PC-3 (cell line): ENCODE measurements around the gene CRB3. TPM values are rescaled to one million over a fixed set of nuclear protein-coding genes. Genes with fewer than 3 reads are reported as not detected.

Experiments used
- ATAC-seq: fragments of 200-7000 bp; cut with Tn5 transposase; 2 replicates; pipeline ENCODE4 v1.9.1; 2020; ENCODE audit warnings: mild to moderate bottlenecking, moderate library complexity
- Bru-seq: library from RNA; stranded (reverse); fragments of 400-500 nt; gene quantifications from one replicate; lab custom pipeline; 2021; lab: Mats Ljungman, UMichigan
- BruChase-seq, 2 experiments: library from RNA; stranded (reverse); fragments of 400-500 nt; gene quantifications; one replicate each; lab custom pipeline; 2021; lab: Mats Ljungman, UMichigan
- BruUV-seq: library from RNA; stranded (reverse); fragments of 400-500 nt; replicated peaks from 2 replicates; lab custom pipeline; 2021; lab: Mats Ljungman, UMichigan
- CTCF ChIA-PET: fragments of 300-600 bp; sonication (Branson Sonifier 250); formaldehyde crosslinking; loops from one replicate; lab custom pipeline; 2022; ENCODE audit warnings: antibody characterized with exemption; lab: Charles Lee
- POLR2A ChIA-PET: fragments of 300-600 bp; sonication (Branson Sonifier 250); formaldehyde crosslinking; loops from one replicate; lab custom pipeline; 2022; ENCODE audit warnings: antibody characterized with exemption; ENCODE audit not compliant: unreplicated experiment; lab: Charles Lee
- DNase-seq: peaks from one replicate; pipeline ENCODE4 v3.0.0-alpha.2; 2015
- H2AFZ ChIP-seq: fragments of 300-600 bp; sonication (generic); 2 replicates; pipeline ENCODE4 v1.6.0; 2016; ENCODE audit warnings: antibody characterized with exemption, low read length
- H3F3A ChIP-seq: fragments of 300-600 bp; sonication (generic); one replicate; pipeline ENCODE4 v1.6.0; 2017; ENCODE audit warnings: antibody characterized with exemption, low read length, control low read depth, mild to moderate bottlenecking; ENCODE audit not compliant: unreplicated experiment
- H3K27ac ChIP-seq: fragments of 300-600 bp; sonication (generic); 2 replicates; pipeline ENCODE4 v1.5.1; 2016; ENCODE audit warnings: mild to moderate bottlenecking, low read length
- H3K27me3 ChIP-seq: fragments of 300-600 bp; sonication (generic); 2 replicates; pipeline ENCODE4 v1.6.1; 2016; ENCODE audit warnings: low read length, mixed read lengths
- H3K36me3 ChIP-seq: fragments of 300-600 bp; sonication (generic); 2 replicates; pipeline ENCODE4 v1.6.1; 2016; ENCODE audit warnings: low read depth, mixed run types, low read length, mixed read lengths
- H3K4me1 ChIP-seq: fragments of 300-600 bp; sonication (generic); 2 replicates; pipeline ENCODE4 v1.5.1; 2016; ENCODE audit warnings: low read length; ENCODE audit not compliant: insufficient read depth
- H3K4me2 ChIP-seq: fragments of 300-600 bp; sonication (generic); 2 replicates; pipeline ENCODE4 v1.6.0; 2016; ENCODE audit warnings: low read length
- H3K4me3 ChIP-seq: fragments of 300-600 bp; sonication (generic); 2 replicates; pipeline ENCODE4 v1.5.1; 2016; ENCODE audit warnings: mild to moderate bottlenecking, low read length, mixed read lengths
- H3K79me2 ChIP-seq: fragments of 300-600 bp; sonication (generic); 2 replicates; pipeline ENCODE4 v1.6.1; 2017; ENCODE audit warnings: low read length, mixed read lengths
- H3K9ac ChIP-seq: fragments of 300-600 bp; sonication (generic); 2 replicates; pipeline ENCODE4 v1.6.0; 2016; ENCODE audit warnings: mild to moderate bottlenecking, low read length
- H3K9me2 ChIP-seq: fragments of 300-600 bp; sonication (generic); replicated peaks from 2 replicates; pipeline ENCODE4 v1.6.1; 2016; ENCODE audit warnings: mixed run types, low read length, mixed read lengths
- H3K9me3 ChIP-seq: fragments of 300-600 bp; sonication (generic); 2 replicates; pipeline ENCODE4 v1.6.1; 2016; ENCODE audit warnings: low read length, mixed read lengths
- H4K20me1 ChIP-seq: fragments of 300-600 bp; sonication (generic); 2 replicates; pipeline ENCODE4 v1.6.1; 2016; ENCODE audit warnings: low read length, mixed read lengths
- CTCF ChIP-seq: fragments of 300-600 bp; sonication (generic); conservative IDR thresholded peaks from 2 replicates; pipeline ENCODE4 v1.5.1; 2017; ENCODE audit warnings: antibody characterized with exemption, low read depth, mild to moderate bottlenecking, low read length
- EZH2 ChIP-seq: fragments of 300-600 bp; sonication (generic); IDR thresholded peaks from one replicate; pipeline ENCODE4 v1.6.1; 2017; ENCODE audit warnings: antibody characterized with exemption, mild to moderate bottlenecking, low read length; ENCODE audit not compliant: unreplicated experiment
- EZH2phosphoT487 ChIP-seq: fragments of 300-600 bp; sonication (generic); IDR thresholded peaks from 2 replicates; pipeline ENCODE4 v1.6.1; 2018; ENCODE audit warnings: mild to moderate bottlenecking, antibody characterized with exemption, low read length, borderline replicate concordance
- intact Hi-C: fragments of 100-400 bp; cut with micrococcal nuclease; formaldehyde crosslinking; loops from 2 replicates; pipeline ENCODE4 v1.9.0; 2023
- long read RNA-seq: library from polyadenylated mRNA; unstranded; transcript quantifications from one replicate; pipeline ENCODE4 v2.0.0, GENCODE V29; 2021; ENCODE audit not compliant: unreplicated experiment
- total RNA-seq: library from RNA; depleted of rRNA; stranded (reverse); fragments of >200 nt; gene quantifications from 2 replicates; pipeline ENCODE4 v1.2.3, GENCODE V29; 2014; rRNA removed

Gene CRB3, protein sequence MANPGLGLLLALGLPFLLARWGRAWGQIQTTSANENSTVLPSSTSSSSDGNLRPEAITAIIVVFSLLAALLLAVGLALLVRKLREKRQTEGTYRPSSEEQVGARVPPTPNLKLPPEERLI
- total RNA-seq (67.4 and 71.3 TPM in 2 replicates), Bru-seq, nascent RNA (percentile 56 among the genes with signal in this experiment), BruChase-seq, experiment 1, labeled RNA remaining after a 6-hour chase (percentile 72 among the genes with signal in this experiment), BruChase-seq, experiment 2, labeled RNA remaining after a 2-hour chase (percentile 67 among the genes with signal in this experiment)
- long read RNA-seq, transcript CRB3-202 (5 exons, 733 nt) = major isoform, 13 of 23 reads
- long read RNA-seq, partial matches to known transcripts = 1 of 23 reads
- long read RNA-seq, other reads (novel, unspliced or antisense) = 7 of 23 reads

DNA sequence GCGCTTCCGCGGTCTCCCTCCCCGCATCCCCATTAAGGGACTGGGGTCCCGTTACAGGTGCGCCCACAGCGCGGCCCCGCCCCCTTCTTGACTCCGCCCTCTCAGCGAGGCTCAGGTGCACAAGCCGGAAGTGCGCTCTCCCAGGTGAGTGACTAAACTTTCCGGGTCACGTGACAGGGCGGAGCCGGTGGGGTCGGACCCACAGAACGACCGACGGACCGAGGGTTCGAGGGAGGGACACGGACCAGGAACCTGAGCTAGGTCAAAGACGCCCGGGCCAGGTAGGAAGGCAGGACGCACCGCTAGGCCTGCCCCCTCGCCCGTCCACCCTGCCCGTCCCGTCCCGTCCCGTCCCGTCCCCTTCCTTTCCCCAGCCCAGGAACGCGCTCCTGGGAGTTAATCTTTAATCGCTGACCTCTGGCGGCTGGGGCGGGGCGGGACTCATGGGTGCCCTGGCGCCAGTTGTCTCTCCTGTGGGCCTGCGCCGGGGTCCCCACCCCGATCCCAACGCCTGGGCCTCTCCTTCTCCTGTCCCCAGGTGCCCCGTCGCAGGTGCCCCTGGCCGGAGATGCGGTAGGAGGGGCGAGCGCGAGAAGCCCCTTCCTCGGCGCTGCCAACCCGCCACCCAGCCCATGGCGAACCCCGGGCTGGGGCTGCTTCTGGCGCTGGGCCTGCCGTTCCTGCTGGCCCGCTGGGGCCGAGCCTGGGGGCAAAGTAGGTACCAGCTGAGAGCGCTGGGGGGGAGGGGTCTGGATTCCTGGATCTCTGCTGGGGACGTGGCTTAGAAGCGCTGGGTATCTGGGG, at the start of gene CRB3:
CRB3 (plus strand) TSS at position 202 of the 804 bp plus-strand sequence; CDS start at position 633, 431 bp downstream.
- H3K36me3 ChIP-seq = peaks cover 5% of the 10 kb centered on the region; the same call in 1 of the 2 replicates
- H2AFZ ChIP-seq = peak within 1 kb of the TSS; percentile 97
- BruUV-seq = TSS peak; percentile 19

DNA sequence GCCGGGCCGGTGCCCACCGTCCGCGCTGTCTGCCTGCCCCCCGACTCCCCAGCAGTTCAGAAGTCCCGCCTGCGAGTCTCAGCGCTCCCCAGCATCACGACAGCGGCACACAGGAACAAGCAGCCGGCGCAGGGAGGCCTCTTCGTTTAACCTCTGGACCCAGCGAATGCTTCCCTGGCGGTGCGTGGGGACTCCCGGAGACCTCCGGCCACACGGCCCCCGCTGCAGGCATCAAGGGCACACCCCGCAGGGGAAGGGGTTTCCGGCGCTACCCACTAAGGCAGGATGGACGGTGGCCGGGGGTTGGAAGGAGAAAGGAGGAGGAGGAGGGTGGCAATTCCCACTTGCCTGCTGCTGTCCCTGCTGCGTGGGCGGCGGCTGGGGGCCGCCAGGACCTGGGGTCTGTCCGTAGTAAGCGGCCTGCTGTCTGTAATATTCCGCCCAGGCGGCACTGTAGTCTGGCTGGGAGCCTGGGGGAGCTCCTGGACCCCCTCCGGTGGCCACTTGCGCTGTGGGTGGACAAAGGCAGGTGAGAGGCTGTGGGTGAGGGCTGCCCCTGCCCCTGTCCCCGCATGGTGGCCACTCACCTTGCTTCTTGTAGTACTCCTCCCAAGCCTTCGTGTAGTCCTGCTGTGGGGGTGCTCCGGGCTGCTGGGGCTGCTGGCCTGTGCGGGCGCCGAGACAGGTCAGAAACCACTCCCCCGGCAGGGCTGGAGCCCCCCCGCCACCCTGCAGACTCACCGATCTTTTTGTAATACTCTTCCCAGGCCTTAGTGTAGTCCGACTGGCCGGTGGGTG, 49.1 kb upstream of the CRB3 start:
- Histone ChIP-seq H3K9me2 (no peaks in the 10 kb centered on the region), H3K36me3 (peaks cover 64% of the 10 kb centered on the region), H3K9me3 (no peaks in the 10 kb centered on the region), H3F3A (no peaks in the 10 kb centered on the region), H3K4me3 (no peak overlapping the region), H3K27me3 (no peaks in the 10 kb centered on the region), H3K4me1 (no peaks in the 10 kb centered on the region), H3K27ac (no peak overlapping the region), H2AFZ (no peak overlapping the region), H3K79me2 (peaks cover 11% of the 10 kb centered on the region), H3K4me2 (no peak overlapping the region), H3K9ac (no peak overlapping the region), H4K20me1 (peaks cover 24% of the 10 kb centered on the region)
- ChIA-PET CTCF (no interaction called here), POLR2A (no interaction called here)
- ATAC-seq (no peak), DNase-seq (no peak)
- intact Hi-C loops = no loop called here
- TF ChIP-seq EZH2 = no peak
- no peak for TF ChIP-seq CTCF
- no peak for TF ChIP-seq EZH2phosphoT487
- BruUV-seq = no TSS peak

More for the DNA sequence above, at the start of gene CRB3:
- intact Hi-C loops = loop anchor here (5.0 kb wide), 1 partner anchor 148 kb away; no protein-coding TSS in a partner anchor
- Histone ChIP-seq H3K4me2 (peak within 1 kb of the TSS; percentile 98), H3K4me3 (peak within 1 kb of the TSS; percentile 96), H3F3A (no peaks in the 10 kb centered on the region), H3K9me2 (no peaks in the 10 kb centered on the region), H3K9me3 (no peaks in the 10 kb centered on the region), H3K27me3 (no peaks in the 10 kb centered on the region), H3K27ac (no peak within 1 kb of the TSS), H3K9ac (peak within 1 kb of the TSS; percentile 71), H3K79me2 (peaks cover 14% of the 10 kb centered on the region), H3K4me1 (peaks cover 9% of the 10 kb centered on the region; the same call in 1 of the 2 replicates), H4K20me1 (no peaks in the 10 kb centered on the region)
- POLR2A ChIA-PET = no interaction called here
- ATAC-seq = peak; percentile 4; the same call in 1 of the 2 replicates
- TF ChIP-seq EZH2 (no peak), EZH2phosphoT487 (no peak), CTCF (no peak)
- CTCF ChIA-PET = no interaction called here
- DNase-seq = peak; percentile 93
